ENCODE data around the gene KCNMA1. TPM values are rescaled to one million over a fixed set of nuclear protein-coding genes. Genes with fewer than 3 reads are reported as not detected.

The KCNMA1 gene
- total and polyA plus RNA-seq, 9 of the 15 experiments (the other 6 are each of a cell fraction or from before 2014, with no cell fraction given): 0.01 to 0.95 (median 0.15) TPM; not detected in 4

DNA sequence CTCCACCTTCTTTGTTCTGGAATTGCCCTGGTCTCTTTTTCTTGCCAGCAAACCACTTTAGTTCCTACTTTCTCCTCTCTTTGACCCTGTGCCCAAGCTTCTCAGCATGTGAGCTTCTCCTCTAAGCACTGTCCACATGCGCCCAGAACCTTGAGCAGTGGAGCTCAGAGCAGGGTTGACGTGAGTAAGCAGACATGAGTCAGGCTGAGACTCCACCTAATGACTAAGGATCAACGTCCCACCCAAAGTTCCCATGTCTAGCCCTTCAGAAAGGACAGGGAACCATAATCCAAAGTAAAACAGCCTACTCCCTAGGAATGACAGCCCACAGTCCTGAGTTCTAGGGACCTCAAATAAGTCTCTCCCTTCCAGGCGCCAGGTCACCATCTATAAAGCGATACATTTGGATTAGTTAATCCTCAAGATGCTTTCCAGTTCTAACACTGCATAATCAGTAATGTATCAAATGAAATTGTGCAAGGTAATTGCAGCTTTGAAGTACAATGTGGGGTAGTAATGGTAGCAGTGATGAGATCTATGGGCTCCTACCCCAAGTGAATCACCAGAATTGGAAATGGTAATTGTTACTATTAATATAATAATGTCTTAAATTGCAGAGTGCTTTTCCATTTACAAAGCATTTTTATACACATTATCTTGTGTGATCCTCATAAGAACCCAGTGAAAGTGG is 44.5 kb downstream of the KCNMA1 start (continued):
- TF ChIP-seq, protein P1, sequence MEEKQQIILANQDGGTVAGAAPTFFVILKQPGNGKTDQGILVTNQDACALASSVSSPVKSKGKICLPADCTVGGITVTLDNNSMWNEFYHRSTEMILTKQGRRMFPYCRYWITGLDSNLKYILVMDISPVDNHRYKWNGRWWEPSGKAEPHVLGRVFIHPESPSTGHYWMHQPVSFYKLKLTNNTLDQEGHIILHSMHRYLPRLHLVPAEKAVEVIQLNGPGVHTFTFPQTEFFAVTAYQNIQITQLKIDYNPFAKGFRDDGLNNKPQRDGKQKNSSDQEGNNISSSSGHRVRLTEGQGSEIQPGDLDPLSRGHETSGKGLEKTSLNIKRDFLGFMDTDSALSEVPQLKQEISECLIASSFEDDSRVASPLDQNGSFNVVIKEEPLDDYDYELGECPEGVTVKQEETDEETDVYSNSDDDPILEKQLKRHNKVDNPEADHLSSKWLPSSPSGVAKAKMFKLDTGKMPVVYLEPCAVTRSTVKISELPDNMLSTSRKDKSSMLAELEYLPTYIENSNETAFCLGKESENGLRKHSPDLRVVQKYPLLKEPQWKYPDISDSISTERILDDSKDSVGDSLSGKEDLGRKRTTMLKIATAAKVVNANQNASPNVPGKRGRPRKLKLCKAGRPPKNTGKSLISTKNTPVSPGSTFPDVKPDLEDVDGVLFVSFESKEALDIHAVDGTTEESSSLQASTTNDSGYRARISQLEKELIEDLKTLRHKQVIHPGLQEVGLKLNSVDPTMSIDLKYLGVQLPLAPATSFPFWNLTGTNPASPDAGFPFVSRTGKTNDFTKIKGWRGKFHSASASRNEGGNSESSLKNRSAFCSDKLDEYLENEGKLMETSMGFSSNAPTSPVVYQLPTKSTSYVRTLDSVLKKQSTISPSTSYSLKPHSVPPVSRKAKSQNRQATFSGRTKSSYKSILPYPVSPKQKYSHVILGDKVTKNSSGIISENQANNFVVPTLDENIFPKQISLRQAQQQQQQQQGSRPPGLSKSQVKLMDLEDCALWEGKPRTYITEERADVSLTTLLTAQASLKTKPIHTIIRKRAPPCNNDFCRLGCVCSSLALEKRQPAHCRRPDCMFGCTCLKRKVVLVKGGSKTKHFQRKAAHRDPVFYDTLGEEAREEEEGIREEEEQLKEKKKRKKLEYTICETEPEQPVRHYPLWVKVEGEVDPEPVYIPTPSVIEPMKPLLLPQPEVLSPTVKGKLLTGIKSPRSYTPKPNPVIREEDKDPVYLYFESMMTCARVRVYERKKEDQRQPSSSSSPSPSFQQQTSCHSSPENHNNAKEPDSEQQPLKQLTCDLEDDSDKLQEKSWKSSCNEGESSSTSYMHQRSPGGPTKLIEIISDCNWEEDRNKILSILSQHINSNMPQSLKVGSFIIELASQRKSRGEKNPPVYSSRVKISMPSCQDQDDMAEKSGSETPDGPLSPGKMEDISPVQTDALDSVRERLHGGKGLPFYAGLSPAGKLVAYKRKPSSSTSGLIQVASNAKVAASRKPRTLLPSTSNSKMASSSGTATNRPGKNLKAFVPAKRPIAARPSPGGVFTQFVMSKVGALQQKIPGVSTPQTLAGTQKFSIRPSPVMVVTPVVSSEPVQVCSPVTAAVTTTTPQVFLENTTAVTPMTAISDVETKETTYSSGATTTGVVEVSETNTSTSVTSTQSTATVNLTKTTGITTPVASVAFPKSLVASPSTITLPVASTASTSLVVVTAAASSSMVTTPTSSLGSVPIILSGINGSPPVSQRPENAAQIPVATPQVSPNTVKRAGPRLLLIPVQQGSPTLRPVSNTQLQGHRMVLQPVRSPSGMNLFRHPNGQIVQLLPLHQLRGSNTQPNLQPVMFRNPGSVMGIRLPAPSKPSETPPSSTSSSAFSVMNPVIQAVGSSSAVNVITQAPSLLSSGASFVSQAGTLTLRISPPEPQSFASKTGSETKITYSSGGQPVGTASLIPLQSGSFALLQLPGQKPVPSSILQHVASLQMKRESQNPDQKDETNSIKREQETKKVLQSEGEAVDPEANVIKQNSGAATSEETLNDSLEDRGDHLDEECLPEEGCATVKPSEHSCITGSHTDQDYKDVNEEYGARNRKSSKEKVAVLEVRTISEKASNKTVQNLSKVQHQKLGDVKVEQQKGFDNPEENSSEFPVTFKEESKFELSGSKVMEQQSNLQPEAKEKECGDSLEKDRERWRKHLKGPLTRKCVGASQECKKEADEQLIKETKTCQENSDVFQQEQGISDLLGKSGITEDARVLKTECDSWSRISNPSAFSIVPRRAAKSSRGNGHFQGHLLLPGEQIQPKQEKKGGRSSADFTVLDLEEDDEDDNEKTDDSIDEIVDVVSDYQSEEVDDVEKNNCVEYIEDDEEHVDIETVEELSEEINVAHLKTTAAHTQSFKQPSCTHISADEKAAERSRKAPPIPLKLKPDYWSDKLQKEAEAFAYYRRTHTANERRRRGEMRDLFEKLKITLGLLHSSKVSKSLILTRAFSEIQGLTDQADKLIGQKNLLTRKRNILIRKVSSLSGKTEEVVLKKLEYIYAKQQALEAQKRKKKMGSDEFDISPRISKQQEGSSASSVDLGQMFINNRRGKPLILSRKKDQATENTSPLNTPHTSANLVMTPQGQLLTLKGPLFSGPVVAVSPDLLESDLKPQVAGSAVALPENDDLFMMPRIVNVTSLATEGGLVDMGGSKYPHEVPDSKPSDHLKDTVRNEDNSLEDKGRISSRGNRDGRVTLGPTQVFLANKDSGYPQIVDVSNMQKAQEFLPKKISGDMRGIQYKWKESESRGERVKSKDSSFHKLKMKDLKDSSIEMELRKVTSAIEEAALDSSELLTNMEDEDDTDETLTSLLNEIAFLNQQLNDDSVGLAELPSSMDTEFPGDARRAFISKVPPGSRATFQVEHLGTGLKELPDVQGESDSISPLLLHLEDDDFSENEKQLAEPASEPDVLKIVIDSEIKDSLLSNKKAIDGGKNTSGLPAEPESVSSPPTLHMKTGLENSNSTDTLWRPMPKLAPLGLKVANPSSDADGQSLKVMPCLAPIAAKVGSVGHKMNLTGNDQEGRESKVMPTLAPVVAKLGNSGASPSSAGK (IDR thresholded peaks at IDR 0.05): peak; percentile 41; the same call in 1 of the 2 replicates
- no peak for TF ChIP-seq THRAP3 (IDR thresholded peaks at IDR 0.05; ENCODE audit: borderline replicate concordance)
- no peak for TF ChIP-seq KDM1A (IDR thresholded peaks at IDR 0.05)
- no peak for TF ChIP-seq ZNF146 (CRISPR knock-in tag; IDR thresholded peaks at IDR 0.05; ENCODE audit: unreplicated experiment)
- TF ChIP-seq, protein P2, sequence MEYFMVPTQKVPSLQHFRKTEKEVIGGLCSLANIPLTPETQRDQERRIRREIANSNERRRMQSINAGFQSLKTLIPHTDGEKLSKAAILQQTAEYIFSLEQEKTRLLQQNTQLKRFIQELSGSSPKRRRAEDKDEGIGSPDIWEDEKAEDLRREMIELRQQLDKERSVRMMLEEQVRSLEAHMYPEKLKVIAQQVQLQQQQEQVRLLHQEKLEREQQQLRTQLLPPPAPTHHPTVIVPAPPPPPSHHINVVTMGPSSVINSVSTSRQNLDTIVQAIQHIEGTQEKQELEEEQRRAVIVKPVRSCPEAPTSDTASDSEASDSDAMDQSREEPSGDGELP (CRISPR knock-in tag; IDR thresholded peaks at IDR 0.05; ENCODE audit: borderline replicate concordance): no peak
- TF ChIP-seq, protein P3, sequence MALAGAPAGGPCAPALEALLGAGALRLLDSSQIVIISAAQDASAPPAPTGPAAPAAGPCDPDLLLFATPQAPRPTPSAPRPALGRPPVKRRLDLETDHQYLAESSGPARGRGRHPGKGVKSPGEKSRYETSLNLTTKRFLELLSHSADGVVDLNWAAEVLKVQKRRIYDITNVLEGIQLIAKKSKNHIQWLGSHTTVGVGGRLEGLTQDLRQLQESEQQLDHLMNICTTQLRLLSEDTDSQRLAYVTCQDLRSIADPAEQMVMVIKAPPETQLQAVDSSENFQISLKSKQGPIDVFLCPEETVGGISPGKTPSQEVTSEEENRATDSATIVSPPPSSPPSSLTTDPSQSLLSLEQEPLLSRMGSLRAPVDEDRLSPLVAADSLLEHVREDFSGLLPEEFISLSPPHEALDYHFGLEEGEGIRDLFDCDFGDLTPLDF (CRISPR knock-in tag; IDR thresholded peaks at IDR 0.05): no peak
- TF ChIP-seq MAFG (tag; conservative IDR thresholded peaks at IDR 0.05): peak; percentile 67
- TF ChIP-seq, protein P4, sequence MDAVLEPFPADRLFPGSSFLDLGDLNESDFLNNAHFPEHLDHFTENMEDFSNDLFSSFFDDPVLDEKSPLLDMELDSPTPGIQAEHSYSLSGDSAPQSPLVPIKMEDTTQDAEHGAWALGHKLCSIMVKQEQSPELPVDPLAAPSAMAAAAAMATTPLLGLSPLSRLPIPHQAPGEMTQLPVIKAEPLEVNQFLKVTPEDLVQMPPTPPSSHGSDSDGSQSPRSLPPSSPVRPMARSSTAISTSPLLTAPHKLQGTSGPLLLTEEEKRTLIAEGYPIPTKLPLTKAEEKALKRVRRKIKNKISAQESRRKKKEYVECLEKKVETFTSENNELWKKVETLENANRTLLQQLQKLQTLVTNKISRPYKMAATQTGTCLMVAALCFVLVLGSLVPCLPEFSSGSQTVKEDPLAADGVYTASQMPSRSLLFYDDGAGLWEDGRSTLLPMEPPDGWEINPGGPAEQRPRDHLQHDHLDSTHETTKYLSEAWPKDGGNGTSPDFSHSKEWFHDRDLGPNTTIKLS (IDR thresholded peaks at IDR 0.05; ENCODE audit: borderline replicate concordance, low read depth): no peak
- no peak for TF ChIP-seq U2AF2 (optimal IDR thresholded peaks at IDR 0.05; ENCODE audit: low read depth, low read length)
- no peak for TF ChIP-seq RBM15 (IDR thresholded peaks at IDR 0.05; ENCODE audit: insufficient read depth, low read length)
